GM12874 (cell line): Measurements from ENCODE around the gene NRN1L.

ENCODE experiments used
- TF ChIP-seq, protein P1 (sequence below): IDR thresholded peaks from 2 replicates; pipeline ENCODE4 v1.5.1; 2011; ENCODE audit warnings: low read depth, mild to moderate bottlenecking, control low read depth, low read length, moderate library complexity; ENCODE audit not compliant: insufficient read depth

NRN1L gene

DNA sequence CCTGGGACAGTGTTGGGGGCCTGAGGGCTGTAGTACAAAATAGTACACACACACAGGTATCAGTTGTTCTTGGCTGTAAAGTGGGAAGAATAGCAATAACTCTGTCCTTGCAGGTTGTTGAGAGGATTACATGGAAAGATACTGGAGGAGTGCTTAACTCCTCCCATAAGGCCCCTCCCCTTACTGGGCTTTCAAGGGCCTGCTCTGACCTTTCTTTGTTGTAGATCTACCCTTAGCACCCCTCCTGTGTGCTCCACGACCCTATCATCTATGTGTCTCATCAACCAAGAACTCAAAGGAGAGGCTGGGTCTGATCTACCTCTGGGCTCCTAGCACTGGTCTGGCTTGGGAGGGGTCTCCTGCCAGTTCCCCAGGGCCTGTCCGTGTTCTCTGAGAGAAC lies 20.1 kb upstream of the NRN1L start:
- TF ChIP-seq, protein P1, sequence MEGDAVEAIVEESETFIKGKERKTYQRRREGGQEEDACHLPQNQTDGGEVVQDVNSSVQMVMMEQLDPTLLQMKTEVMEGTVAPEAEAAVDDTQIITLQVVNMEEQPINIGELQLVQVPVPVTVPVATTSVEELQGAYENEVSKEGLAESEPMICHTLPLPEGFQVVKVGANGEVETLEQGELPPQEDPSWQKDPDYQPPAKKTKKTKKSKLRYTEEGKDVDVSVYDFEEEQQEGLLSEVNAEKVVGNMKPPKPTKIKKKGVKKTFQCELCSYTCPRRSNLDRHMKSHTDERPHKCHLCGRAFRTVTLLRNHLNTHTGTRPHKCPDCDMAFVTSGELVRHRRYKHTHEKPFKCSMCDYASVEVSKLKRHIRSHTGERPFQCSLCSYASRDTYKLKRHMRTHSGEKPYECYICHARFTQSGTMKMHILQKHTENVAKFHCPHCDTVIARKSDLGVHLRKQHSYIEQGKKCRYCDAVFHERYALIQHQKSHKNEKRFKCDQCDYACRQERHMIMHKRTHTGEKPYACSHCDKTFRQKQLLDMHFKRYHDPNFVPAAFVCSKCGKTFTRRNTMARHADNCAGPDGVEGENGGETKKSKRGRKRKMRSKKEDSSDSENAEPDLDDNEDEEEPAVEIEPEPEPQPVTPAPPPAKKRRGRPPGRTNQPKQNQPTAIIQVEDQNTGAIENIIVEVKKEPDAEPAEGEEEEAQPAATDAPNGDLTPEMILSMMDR = no peak

GRCh38 chr16:67865318-67865717 lies 19.4 kb upstream of the NRN1L start:
- TF ChIP-seq, protein P1 = peak; percentile 39; the same call in 1 of the 2 replicates

- TF ChIP-seq, protein P1 = no peak
These were observed 16.4 kb upstream of the NRN1L start for GRCh38 chr16:67868290-67868689.

- TF ChIP-seq, protein P1 = no peak
These were observed 15.0 kb upstream of the NRN1L start for GRCh38 chr16:67869653-67870052.

DNA sequence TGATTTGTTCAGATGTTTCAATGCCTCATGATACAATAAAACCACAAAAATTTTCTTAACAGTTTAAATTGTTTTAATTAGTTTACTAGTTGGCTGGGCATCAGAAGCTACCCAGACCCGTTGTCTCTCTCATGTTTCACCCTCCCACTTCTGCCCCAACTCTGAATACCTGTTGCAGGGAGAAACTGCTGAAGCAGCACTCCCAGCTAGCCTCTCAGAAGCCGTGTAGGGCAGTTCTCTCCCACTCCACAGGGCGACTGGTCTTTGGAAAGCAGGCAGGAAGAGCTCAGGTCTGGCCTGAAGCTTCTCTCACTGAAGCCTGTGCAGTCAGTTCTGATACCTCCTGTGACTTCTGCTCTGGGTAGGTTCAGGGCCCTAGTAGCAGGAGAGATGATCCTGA lies 13.4 kb upstream of the NRN1L start:
- TF ChIP-seq, protein P1 = no peak

- TF ChIP-seq, protein P1 = no peak
These were observed 12.5 kb upstream of the NRN1L start for GRCh38 chr16:67872131-67872630.

GRCh38 chr16:67872631-67873434 lies 11.9 kb upstream of the NRN1L start, which contains the start of gene EDC4:
TSS of gene EDC4 (plus strand) at chr16:67873052. CDS start at chr16:67873262, 210 bp downstream.
- TF ChIP-seq, protein P1 = no peak
